ENCODE data around the gene DIP2C. TPM values are rescaled to one million over a fixed set of nuclear protein-coding genes. Genes with fewer than 3 reads are reported as not detected.
"Not testable (repeated sequence)": the region's sequence is repeated elsewhere in the genome, so short reads cannot be mapped to it uniquely, and the experiment has no call there.

DIP2C gene
- total RNA-seq, 1 donor from 2014 or later: 1.6 TPM

- DNase-seq (ENCODE audit: low spot score): no peak
- Mint-ChIP-seq H3K4me3 (no peak overlapping the region), H3K36me3 (ENCODE audit: low read depth) (no peaks in the 10 kb centered on the region), H3K27ac (no peak overlapping the region), H3K27me3 (ENCODE audit: insufficient read depth) (peaks cover 12% of the 10 kb centered on the region), H3K9me3 (no peaks in the 10 kb centered on the region), H3K4me1 (ENCODE audit: low read depth) (no peaks in the 10 kb centered on the region)
- intact Hi-C loops (cut with micrococcal nuclease): no loop called here
Measured at GRCh38 chr10:617471-617870, 72.0 kb downstream of the DIP2C start.

- no peak for DNase-seq (ENCODE audit: low spot score)
- Mint-ChIP-seq H3K27me3 (ENCODE audit: insufficient read depth) (peaks cover 12% of the 10 kb centered on the region), H3K9me3 (no peaks in the 10 kb centered on the region), H3K4me3 (no peak overlapping the region), H3K4me1 (ENCODE audit: low read depth) (no peaks in the 10 kb centered on the region), H3K36me3 (ENCODE audit: low read depth) (no peaks in the 10 kb centered on the region), H3K27ac (no peak overlapping the region)
- intact Hi-C loops (cut with micrococcal nuclease): no loop called here
Measured at GRCh38 chr10:615583-616152, 73.8 kb downstream of the DIP2C start.

GRCh38 chr10:614790-615582, 74.5 kb downstream of the DIP2C start:
- Mint-ChIP-seq H3K4me1 (ENCODE audit: low read depth) (no peaks in the 10 kb centered on the region), H3K27ac (no peak overlapping the region), H3K9me3 (no peaks in the 10 kb centered on the region), H3K4me3 (no peak overlapping the region), H3K27me3 (ENCODE audit: insufficient read depth) (peaks cover 7% of the 10 kb centered on the region), H3K36me3 (ENCODE audit: low read depth) (no peaks in the 10 kb centered on the region)
- intact Hi-C loops (cut with micrococcal nuclease): no loop called here
- no peak for DNase-seq (ENCODE audit: low spot score)

- no peaks in the 10 kb centered on the region for H3K4me1 Mint-ChIP-seq (ENCODE audit: low read depth)
- DNase-seq (ENCODE audit: low spot score): no peak
- H3K4me3 Mint-ChIP-seq: no peak overlapping the region
- intact Hi-C loops (cut with micrococcal nuclease): no loop called here
- no peaks in the 10 kb centered on the region for H3K9me3 Mint-ChIP-seq
- H3K27ac Mint-ChIP-seq: no peak overlapping the region
- H3K27me3 Mint-ChIP-seq (ENCODE audit: insufficient read depth): peaks cover 3% of the 10 kb centered on the region
- no peaks in the 10 kb centered on the region for H3K36me3 Mint-ChIP-seq (ENCODE audit: low read depth)
Measured at GRCh38 chr10:614139-614711, 75.2 kb downstream of the DIP2C start.

- Mint-ChIP-seq H3K4me3 (no peak overlapping the region), H3K4me1 (ENCODE audit: low read depth) (no peaks in the 10 kb centered on the region), H3K27me3 (ENCODE audit: insufficient read depth) (no peaks in the 10 kb centered on the region), H3K27ac (no peak overlapping the region), H3K9me3 (no peaks in the 10 kb centered on the region), H3K36me3 (ENCODE audit: low read depth) (no peaks in the 10 kb centered on the region)
- intact Hi-C loops (cut with micrococcal nuclease): no loop called here
- DNase-seq (ENCODE audit: low spot score): no peak
Measured at GRCh38 chr10:613271-614138, 76.0 kb downstream of the DIP2C start.

- Mint-ChIP-seq H3K27me3 (ENCODE audit: insufficient read depth) (no peaks in the 10 kb centered on the region), H3K4me3 (no peak overlapping the region), H3K36me3 (ENCODE audit: low read depth) (no peaks in the 10 kb centered on the region), H3K9me3 (no peaks in the 10 kb centered on the region), H3K27ac (no peak overlapping the region), H3K4me1 (ENCODE audit: low read depth) (no peaks in the 10 kb centered on the region)
- intact Hi-C loops (cut with micrococcal nuclease): no loop called here
- DNase-seq (ENCODE audit: low spot score): no peak
Measured at GRCh38 chr10:612696-613095, 76.8 kb downstream of the DIP2C start.

- H3K36me3 Mint-ChIP-seq (ENCODE audit: low read depth); H3K9me3 Mint-ChIP-seq; H3K27ac Mint-ChIP-seq; intact Hi-C loops (cut with micrococcal nuclease); H3K27me3 Mint-ChIP-seq (ENCODE audit: insufficient read depth); DNase-seq (ENCODE audit: low spot score); H3K4me1 Mint-ChIP-seq (ENCODE audit: low read depth); H3K4me3 Mint-ChIP-seq: not testable (repeated sequence)
Measured at GRCh38 chr10:610642-611305, 78.7 kb downstream of the DIP2C start.

- Mint-ChIP-seq H3K27me3 (ENCODE audit: insufficient read depth) (no peaks in the 10 kb centered on the region), H3K27ac (no peak overlapping the region), H3K4me1 (ENCODE audit: low read depth) (no peaks in the 10 kb centered on the region), H3K4me3 (no peak overlapping the region), H3K36me3 (ENCODE audit: low read depth) (no peaks in the 10 kb centered on the region), H3K9me3 (no peaks in the 10 kb centered on the region)
- DNase-seq (ENCODE audit: low spot score): no peak
- intact Hi-C loops (cut with micrococcal nuclease): no loop called here
Measured at GRCh38 chr10:609868-610545, 79.5 kb downstream of the DIP2C start.

GRCh38 chr10:609262-609658, 80.2 kb downstream of the DIP2C start:
- no peak overlapping the region for H3K27ac Mint-ChIP-seq
- no peak overlapping the region for H3K4me3 Mint-ChIP-seq
- no peaks in the 10 kb centered on the region for H3K9me3 Mint-ChIP-seq
- no peaks in the 10 kb centered on the region for H3K36me3 Mint-ChIP-seq (ENCODE audit: low read depth)
- intact Hi-C loops (cut with micrococcal nuclease): no loop called here
- DNase-seq (ENCODE audit: low spot score): no peak
- no peaks in the 10 kb centered on the region for H3K4me1 Mint-ChIP-seq (ENCODE audit: low read depth)
- H3K27me3 Mint-ChIP-seq (ENCODE audit: insufficient read depth): no peaks in the 10 kb centered on the region

- peaks cover 2% of the 10 kb centered on the region for H3K27me3 Mint-ChIP-seq (ENCODE audit: insufficient read depth)
- no peaks in the 10 kb centered on the region for H3K9me3 Mint-ChIP-seq
- H3K4me3 Mint-ChIP-seq: no peak overlapping the region
- no peak overlapping the region for H3K27ac Mint-ChIP-seq
- intact Hi-C loops (cut with micrococcal nuclease): no loop called here
- DNase-seq (ENCODE audit: low spot score): no peak
- H3K36me3 Mint-ChIP-seq (ENCODE audit: low read depth): no peaks in the 10 kb centered on the region
- H3K4me1 Mint-ChIP-seq (ENCODE audit: low read depth): no peaks in the 10 kb centered on the region
Measured at GRCh38 chr10:608331-609261, 80.9 kb downstream of the DIP2C start.

- no peaks in the 10 kb centered on the region for H3K36me3 Mint-ChIP-seq (ENCODE audit: low read depth)
- H3K27me3 Mint-ChIP-seq (ENCODE audit: insufficient read depth): peaks cover 2% of the 10 kb centered on the region
- no peaks in the 10 kb centered on the region for H3K9me3 Mint-ChIP-seq
- H3K4me1 Mint-ChIP-seq (ENCODE audit: low read depth): no peaks in the 10 kb centered on the region
- no peak overlapping the region for H3K4me3 Mint-ChIP-seq
- intact Hi-C loops (cut with micrococcal nuclease): no loop called here
- no peak for DNase-seq (ENCODE audit: low spot score)
- H3K27ac Mint-ChIP-seq: no peak overlapping the region
Measured at GRCh38 chr10:607545-608185, 81.8 kb downstream of the DIP2C start.
